Measurements from ENCODE around the gene FBXL16.

Gene FBXL16

DNA sequence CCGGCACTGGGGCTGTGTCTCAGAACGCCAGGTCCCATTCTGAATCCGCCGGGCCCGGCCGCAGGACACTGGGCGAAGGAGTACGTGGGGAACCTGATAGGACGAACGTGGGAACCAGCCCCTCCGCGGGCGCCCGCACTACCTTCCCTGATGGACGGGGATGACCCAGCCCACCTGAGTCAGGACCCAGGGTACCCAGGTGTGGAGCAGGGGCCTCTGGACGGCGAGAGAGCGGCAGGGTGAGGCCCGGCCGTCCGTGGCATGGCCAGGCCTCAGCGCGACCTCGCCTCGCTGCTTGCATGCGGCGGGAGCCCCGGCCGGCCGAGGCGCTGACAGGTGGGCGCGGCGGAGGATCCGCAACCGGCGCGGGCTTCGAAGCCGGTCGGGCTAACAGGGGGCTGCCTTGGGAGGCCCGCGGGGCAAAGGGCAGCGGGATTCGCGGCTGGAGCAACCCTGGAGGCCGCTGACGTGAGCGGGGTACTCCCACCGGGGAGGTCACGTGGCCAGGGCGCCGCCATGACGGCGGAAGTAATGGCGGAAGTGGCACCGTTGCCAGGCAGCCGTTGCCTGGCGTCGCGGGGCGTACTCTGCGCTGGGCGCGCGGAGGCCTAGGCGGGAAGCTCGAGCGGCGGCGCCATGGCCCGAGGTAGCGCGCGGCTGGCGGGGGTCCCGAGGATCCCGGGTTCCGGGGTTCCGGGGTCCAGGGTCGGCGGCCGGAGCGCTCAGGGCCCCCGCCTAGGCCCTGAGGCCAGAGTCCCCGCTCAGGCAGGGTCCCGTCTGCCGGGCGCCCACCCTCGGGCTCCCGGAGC lies 56.6 kb downstream of the FBXL16 start, which contains the start of gene WDR90:
WDR90 (plus strand) TSS at position 585 of the 809 bp plus-strand sequence; CDS start at position 637, 52 bp downstream.
- H3K4me3 ChIP-seq (ENCODE audit: control insufficient read depth, low read depth, low read length): peak within 1 kb of the TSS; percentile 70
- DNase-seq (ENCODE audit: low read depth): peak; percentile 57
- TF ChIP-seq, protein P1, sequence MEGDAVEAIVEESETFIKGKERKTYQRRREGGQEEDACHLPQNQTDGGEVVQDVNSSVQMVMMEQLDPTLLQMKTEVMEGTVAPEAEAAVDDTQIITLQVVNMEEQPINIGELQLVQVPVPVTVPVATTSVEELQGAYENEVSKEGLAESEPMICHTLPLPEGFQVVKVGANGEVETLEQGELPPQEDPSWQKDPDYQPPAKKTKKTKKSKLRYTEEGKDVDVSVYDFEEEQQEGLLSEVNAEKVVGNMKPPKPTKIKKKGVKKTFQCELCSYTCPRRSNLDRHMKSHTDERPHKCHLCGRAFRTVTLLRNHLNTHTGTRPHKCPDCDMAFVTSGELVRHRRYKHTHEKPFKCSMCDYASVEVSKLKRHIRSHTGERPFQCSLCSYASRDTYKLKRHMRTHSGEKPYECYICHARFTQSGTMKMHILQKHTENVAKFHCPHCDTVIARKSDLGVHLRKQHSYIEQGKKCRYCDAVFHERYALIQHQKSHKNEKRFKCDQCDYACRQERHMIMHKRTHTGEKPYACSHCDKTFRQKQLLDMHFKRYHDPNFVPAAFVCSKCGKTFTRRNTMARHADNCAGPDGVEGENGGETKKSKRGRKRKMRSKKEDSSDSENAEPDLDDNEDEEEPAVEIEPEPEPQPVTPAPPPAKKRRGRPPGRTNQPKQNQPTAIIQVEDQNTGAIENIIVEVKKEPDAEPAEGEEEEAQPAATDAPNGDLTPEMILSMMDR (IDR thresholded peaks at IDR 0.05; ENCODE audit: control insufficient read depth, insufficient read depth, low read depth, low read length, missing control alignments): no peak

DNA sequence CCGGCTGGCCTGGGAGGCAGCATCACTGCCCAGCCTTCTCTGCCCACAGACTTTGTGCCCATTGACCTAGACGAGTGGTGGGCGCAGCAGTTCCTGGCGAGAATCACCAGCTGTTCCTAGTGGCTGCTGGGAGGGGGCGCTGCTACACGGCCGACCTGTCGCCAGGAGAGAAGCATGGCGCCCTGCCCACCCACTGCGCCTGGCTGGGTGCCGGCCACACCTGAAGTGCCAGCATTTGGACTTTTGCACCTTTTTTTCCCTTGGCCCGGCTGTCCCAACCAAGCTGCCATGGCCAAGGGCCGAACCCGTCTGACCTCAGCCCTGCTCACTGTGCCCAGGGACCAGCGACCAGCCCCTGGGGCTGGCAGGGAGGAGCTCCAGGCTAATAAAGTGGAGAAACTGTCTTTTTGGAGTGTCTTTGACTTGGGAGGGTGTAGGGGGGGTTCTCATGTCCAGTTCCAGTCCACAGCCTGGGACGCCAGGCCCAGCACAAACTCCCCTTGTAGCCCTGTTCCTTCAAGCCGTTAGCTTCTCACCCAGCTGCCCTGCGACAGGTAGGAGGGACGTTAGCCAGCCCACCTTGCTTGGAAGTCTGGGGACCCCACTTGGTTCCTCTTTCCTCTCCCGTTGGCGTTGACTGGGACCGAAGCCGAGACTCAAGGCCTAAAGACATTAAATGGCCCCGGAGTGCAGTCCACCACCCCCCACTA lies 57.4 kb downstream of the FBXL16 start:
- TF ChIP-seq, protein P1 (IDR thresholded peaks at IDR 0.05; ENCODE audit: control insufficient read depth, insufficient read depth, low read depth, low read length, missing control alignments): peak; percentile 51
- no peak for DNase-seq (ENCODE audit: low read depth)
- H3K4me3 ChIP-seq (ENCODE audit: control insufficient read depth, low read depth, low read length): peak overlapping the region; percentile 70

DNA sequence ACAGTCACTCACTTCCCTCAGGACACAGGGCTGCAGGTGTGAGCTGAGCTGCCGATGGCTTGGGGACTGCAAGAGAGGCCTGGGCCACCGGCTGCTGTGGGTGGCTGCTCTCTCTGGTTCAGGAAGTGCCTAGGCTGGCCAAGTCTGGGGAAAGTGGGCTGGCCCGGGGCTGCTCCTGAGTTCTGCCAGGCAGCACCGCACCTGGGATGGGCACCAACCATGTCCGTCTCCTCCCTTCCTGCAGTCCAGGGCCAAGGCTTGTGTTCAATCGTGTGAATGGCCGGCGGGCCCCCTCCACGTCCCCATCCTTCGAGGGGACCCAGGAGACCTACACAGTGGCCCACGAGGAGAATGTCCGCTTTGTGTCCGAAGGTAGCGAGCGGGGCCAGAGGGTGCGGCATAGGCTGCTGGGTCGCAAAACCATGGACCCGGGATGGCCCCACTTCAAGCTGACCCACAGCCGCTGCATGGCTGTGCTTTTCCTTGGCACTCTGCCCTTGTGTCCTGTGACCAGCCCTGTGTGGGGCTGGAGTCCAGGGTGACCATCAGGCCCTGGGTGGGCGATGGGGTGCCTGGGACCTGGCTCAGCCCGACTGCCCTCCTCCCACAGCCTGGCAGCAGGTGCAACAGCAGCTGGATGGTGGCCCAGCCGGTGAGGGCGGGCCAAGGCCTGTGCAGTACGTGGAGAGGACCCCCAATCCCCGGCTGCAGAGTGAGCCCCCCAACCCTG lies 58.3 kb downstream of the FBXL16 start:
- no peak for DNase-seq (ENCODE audit: low read depth)
- no peak overlapping the region; the same call in 1 of the 2 replicates for H3K4me3 ChIP-seq (ENCODE audit: control insufficient read depth, low read depth, low read length)
- TF ChIP-seq, protein P1 (IDR thresholded peaks at IDR 0.05; ENCODE audit: control insufficient read depth, insufficient read depth, low read depth, low read length, missing control alignments): no peak

DNA sequence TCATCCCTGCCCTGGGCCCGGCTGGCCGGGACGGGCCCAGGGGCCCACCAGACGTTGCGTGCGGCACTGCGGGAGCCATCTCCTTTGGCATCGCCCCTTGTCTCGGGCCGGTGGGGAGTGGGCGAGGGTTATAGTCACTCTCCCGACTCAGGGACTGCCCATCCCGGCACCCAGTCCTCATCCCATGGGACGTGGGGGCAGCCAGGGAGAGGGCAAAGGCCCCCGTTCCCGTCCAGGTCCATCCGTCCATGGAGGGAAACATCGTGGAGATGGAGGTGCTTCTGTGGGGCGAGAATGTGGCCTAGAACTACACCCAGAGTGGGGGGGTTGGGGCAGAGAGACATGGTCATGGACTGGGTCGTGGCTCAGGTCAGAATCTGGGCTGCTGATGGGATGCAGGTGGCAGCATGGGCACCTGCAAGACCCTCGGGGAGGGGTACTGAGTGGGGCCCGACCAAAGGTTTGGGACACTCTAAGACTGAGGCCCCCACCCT lies 58.9 kb downstream of the FBXL16 start:
- no peak overlapping the region for H3K4me3 ChIP-seq (ENCODE audit: control insufficient read depth, low read depth, low read length)
- DNase-seq (ENCODE audit: low read depth): no peak
- TF ChIP-seq, protein P1 (IDR thresholded peaks at IDR 0.05; ENCODE audit: control insufficient read depth, insufficient read depth, low read depth, low read length, missing control alignments): no peak

DNA sequence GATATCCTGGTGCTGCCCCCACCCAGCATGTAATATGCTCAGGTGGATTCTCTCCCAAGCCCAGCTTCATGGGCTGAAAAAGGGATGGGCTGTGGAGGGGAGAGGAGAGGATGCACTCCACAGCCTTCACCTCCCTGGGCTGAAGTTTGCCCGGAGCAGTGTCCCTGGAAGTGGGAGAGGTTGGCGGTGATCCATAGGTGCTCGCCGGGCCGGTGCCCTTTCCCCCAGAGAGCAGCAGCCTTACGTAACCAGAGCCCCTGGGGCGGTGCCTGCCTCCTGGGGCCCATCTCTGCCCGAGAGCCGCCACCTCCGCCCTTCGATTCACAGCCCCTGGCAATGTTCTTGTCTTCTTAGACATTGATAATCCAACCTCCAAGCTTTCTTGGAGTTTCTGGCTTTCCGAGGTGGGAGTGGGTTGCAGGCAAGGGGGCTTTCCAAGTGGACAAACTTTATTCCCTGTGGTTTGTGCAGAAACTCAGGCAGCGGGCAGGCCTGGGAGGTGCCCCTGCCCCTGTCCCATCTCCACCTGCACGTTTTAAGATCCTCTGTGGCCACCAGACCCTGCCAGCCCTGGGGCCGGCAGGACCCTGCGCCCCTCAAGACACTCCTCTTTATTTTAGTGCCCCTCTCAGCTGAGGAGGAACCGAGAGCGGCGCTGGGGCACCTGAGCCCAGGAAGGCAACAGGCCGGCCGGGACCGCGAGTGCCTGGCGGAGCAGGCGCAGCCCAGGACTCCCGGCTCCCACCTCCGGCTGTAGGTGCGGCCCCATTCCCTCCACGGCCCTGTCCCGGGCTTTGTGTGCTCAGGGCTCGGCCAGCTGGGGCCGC lies 59.5 kb downstream of the FBXL16 start:
- no peak overlapping the region for H3K4me3 ChIP-seq (ENCODE audit: control insufficient read depth, low read depth, low read length)
- DNase-seq (ENCODE audit: low read depth): no peak
- TF ChIP-seq, protein P1 (IDR thresholded peaks at IDR 0.05; ENCODE audit: control insufficient read depth, insufficient read depth, low read depth, low read length, missing control alignments): no peak

Measured in AG09309 (cell line).